HG03196 (cell line): ENCODE results near the gene SNX9.
"Not testable (repeated sequence)": the region's sequence is repeated elsewhere in the genome, so short reads cannot be mapped to it uniquely, and the experiment has no call there.

Source experiments
- ATAC-seq: cut with Tn5 transposase; IDR thresholded peaks from one replicate; pipeline ENCODE4 v1.9.1; 2021; ENCODE audit not compliant: unreplicated experiment

SNX9 gene

DNA sequence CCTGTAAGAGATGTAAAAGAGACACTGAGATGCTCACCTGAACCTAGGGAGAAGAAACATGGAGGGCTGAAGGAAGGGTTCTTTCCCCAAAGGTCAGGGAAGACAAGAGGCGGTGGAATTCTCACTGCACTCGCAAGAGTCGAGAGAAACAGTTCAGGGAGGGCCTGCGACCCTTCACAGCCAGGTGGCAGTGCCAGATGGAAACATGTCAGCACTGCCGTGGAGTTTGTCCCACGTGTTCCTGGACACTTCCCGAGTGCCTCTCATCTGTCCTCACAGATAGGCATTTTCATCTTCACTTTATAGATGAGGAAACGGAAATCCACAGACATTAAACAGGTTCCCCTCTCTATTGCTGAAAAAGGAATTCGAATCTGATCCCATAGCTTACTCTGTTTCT is 88.2 kb downstream of the SNX9 start:
- ATAC-seq = no peak

GRCh38 chr6:157911786-157912185 is 88.7 kb downstream of the SNX9 start:
- no peak for ATAC-seq

- ATAC-seq = no peak
Observed at GRCh38 chr6:157912326-157912725, 89.3 kb downstream of the SNX9 start.

- no peak for ATAC-seq
Observed at GRCh38 chr6:157921685-157922367, 98.8 kb downstream of the SNX9 start.

GRCh38 chr6:157925771-157926170 is 102.7 kb downstream of the SNX9 start:
- no peak for ATAC-seq

DNA sequence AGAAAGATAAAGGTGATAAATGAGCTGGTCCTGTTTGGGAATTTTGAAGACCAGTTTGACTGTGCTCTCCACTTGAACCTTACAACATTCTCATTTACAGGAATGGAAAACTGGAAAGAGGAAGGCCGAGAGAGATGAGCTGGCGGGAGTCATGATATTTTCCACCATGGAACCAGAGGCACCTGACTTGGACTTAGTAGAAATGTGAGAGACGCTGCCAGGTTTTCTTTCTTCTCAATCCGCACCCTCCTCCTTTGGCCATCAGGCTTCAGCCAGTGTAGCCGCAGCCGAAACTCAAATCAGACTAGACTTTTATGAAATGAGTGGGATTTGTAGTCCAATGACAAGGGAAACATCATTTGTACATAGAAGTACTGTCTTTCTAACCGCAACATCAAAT is 104.0 kb downstream of the SNX9 start:
- ATAC-seq = no peak

GRCh38 chr6:157928428-157928827 is 105.4 kb downstream of the SNX9 start:
- no peak for ATAC-seq

- no peak for ATAC-seq
Observed at GRCh38 chr6:157929076-157929475, 106.0 kb downstream of the SNX9 start.

GRCh38 chr6:157929765-157930319 is 106.8 kb downstream of the SNX9 start:
- ATAC-seq = no peak

DNA sequence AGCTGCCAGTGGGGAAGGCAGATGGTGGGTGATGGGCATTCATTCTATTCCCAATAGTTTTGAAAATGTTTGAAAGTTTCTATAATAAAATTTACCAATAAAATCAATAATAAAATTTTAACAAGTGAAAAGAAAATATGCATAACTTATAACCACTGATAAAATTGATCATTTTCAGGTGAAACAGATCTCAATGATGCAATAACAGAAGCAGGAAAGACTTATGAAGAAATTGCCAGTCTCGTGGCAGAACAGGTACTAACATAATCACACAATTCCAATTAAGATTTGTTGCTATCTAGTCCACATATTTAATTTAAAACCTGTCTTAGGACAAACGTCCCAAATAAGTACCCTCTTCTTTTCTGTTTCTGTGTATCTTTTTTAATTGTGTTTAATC is 112.7 kb downstream of the SNX9 start:
- no peak for ATAC-seq

DNA sequence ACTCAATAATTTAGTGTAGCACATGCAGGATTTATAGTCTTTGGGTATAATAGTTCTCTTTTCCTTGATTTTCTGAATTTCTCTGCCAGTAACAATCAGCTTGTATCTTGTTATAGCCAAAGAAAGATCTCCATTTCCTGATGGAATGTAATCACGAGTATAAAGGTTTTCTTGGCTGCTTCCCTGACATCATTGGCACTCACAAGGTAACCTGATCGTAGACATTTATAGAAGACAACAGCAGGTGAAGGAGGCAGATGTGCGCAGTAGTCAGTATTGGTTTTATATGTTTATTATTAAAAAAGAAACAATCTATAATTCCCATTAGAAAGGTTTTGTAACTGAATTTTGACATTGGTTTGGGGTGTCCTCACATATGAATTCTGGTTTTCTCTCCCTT is 114.3 kb downstream of the SNX9 start:
- no peak for ATAC-seq

DNA sequence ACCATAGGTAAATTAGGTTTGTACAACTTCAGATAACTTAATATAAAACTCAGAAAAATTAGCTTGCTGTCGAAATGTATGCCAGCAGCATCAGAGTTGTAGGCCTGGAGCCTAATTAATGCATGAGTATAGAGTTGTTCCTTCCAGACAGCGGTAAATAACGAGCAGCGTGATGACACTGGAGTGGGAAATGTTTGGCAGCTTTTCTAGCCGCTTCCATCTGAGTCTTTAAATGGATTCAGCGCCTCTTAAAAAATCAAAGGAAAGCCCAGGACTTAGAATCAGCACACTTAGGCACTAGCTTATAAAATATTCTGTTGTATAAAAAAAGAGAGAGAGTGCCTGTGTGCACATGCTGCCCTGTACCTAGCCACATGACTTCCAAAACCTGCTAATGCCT is 114.9 kb downstream of the SNX9 start:
- ATAC-seq = no peak

DNA sequence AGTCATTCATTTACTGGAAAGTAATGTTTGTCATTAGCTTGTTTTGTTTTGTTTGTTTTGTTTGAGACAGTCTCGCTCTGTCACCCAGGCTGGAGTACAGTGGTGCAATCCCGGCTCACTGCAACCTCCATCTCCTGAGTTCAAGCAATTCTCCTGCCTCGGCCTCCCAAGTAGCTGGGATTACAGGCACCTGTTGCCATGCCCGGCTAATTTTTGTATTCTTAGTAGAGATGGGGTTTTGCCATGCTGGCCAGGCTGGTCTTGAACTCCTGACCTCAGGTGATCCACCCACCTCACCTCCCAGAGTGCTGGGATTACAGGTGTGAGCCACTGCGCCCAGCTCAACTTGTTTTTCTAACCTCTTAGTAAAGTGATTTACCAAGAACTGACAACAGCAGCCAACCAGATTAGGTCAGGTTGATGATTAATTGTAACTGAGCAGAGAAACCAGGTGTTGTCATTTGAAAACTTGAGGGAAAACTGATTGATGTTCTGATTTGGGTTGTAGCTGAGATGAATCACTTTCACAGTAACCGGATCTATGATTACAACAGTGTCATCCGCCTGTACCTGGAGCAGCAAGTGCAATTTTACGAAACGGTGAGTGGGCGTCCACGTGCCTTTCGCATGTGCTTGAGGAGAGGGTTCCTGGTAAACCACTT is 117.5 kb downstream of the SNX9 start:
- not testable (repeated sequence) for ATAC-seq

- no peak for ATAC-seq
Observed at GRCh38 chr6:157941101-157941863, 118.2 kb downstream of the SNX9 start.

GRCh38 chr6:157942351-157942750 is 119.3 kb downstream of the SNX9 start:
- ATAC-seq = no peak

DNA sequence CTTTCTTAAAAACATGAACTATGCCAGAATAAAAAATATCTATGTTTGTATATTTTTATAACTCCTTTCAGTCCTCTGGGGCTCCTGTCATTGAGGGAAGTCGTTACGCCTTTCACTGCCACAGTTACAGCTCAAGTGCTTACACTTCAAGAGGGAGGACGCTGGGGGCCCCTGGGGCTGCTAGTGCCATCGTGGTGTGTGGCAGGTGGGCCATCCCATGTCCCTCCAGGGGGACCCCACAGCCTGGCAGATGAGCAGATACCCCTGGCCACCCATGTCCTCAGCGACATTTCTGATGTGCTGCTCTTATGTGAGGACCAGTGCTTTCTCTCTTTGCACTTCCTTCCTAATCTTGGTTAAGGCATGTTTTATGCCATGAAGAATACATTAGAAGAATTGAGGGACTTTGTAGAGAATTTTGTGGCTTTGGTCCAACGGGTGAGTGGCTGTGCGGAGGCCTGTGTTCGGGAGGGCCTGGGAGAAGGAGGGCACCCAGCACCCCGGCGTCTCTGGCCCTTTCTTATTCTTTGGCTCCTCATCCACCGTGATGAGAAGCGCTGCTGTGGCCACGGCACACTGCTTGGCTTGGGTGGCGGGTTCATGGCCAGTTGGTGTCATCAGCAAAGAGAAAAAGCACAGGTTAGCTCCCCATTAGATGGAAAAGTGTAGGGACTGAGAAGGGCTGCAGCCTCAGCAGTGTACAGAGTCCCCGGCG is 120.4 kb downstream of the SNX9 start:
- ATAC-seq = no peak

DNA sequence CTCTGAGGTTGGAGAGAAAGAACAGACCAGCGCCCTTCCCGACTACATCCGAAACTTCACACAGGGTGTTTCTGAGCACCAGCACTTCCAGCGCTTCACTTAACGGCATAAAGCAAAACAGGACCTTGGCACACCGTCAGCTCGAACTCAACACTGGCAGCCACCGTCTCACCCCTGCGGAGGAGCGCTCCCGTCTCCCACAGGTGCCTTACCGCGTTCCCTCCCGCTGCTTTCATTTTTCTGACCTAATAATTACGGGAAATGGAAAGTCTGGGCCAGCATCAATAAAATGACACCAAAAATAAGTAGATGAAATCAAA is 120.9 kb downstream of the SNX9 start:
- ATAC-seq = no peak

DNA sequence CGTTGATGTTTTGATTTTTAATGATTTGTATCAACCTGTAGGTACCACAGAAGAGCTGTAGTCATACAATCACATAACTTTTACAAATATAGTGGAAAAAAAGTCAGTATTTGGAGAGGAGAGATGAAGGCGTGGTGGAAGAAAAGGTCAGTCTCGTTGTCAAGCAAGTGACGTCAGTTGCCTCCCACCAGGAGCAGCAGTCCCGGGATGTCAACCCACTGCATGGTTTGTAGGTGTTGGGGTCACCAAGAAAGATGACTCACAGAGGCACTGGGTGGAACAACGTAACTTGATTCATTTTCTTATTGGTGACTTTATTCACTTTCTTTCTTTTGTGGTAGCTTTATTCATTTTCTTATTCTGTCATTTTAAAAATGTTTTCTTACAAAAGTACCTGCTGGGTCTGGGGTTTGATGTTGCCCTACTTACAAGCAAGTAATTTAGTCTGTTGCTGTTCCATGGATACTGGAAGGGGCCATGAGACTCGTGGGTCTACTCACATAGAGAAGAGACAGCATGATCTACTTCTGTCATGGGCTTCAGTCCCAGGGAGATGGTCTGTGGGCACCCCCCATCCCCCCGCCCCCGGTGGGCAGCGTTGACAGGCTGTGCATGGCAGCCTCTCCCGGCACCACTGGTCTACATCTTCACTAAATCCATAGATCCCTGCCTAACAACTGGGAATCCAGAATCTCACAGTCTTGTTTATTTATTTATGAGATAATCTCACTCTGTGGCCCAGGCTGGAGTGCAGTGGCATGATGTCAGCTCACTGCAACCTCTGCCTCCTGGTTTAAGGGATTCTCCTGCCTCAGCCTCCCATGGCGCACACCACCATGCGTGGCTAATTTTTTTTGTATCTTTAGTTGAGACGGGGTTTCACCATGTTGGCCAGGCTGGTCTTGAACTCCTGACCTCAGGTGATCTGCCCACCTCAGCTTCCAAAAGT is 122.2 kb downstream of the SNX9 start:
- ATAC-seq = no peak

GRCh38 chr6:157946053-157946617 is 123.1 kb downstream of the SNX9 start:
- no peak for ATAC-seq
